ENCODE results near the gene PEDS1. TPM values are rescaled to one million over a fixed set of nuclear protein-coding genes. Genes with fewer than 3 reads are reported as not detected.

Gene PEDS1
- total and polyA plus RNA-seq, 10 of the 15 experiments (the other 5 are each of a cell fraction or from before 2014, with no cell fraction given) = 1.7 to 25.6 (median 16.8) TPM

- ChIA-PET RAD21 (ENCODE audit: unreplicated experiment) (interaction anchor here (1.0 kb wide), 1 partner anchor 29 kb away, joined by 3 read pairs; no protein-coding TSS in a partner anchor), POLR2A (interaction anchor here (0.8 to 2.2 kb wide), 3 partner anchors 10 to 22 kb away, joined by 3 to 9 read pairs (median 4); partner anchors contain the start of gene PEDS1), CTCF (interaction anchor here (0.7 kb wide), 2 partner anchors 24 to 213 kb away, joined by 3 read pairs; no protein-coding TSS in a partner anchor), SMC1A (ENCODE audit: uncharacterized antibody, unreplicated experiment) (interaction anchor here (0.8 to 1.1 kb wide), 5 partner anchors 16 to 73 kb away, joined by 3 to 4 read pairs (median 3); no protein-coding TSS in a partner anchor)
- Histone ChIP-seq H4K20me1 (ENCODE audit: control insufficient read depth, insufficient read depth) (no peaks in the 10 kb centered on the region), H3K9me3 (replicated peaks; ENCODE audit: control insufficient read depth, insufficient read depth, low read length) (no peaks in the 10 kb centered on the region), H3K4me2 (ENCODE audit: control insufficient read depth, insufficient read depth) (no peak overlapping the region), H3K9ac (ENCODE audit: control insufficient read depth, insufficient read depth, low read length) (no peak overlapping the region), H3K4me1 (ENCODE audit: control insufficient read depth, insufficient read depth, low read length) (peaks cover 15% of the 10 kb centered on the region), H3K27me3 (replicated peaks in 1 of 2; ENCODE audit: control insufficient read depth in 2 of 2, insufficient read depth in 2 of 2, low read length in 1 of 2) (no peaks in the 10 kb centered on the region), H3K79me2 (ENCODE audit: control insufficient read depth, insufficient read depth, low read length) (peaks cover 26% of the 10 kb centered on the region), H3K36me3 (ENCODE audit: control insufficient read depth in 2 of 2, insufficient read depth in 2 of 2, low read length in 1 of 2) (peaks cover 4 to 17% of the 10 kb centered on the region in 2 experiments), H2AFZ (ENCODE audit: control insufficient read depth, low read depth, low read length) (no peak overlapping the region), H3K27ac (ENCODE audit: control insufficient read depth, insufficient read depth) (no peak overlapping the region), H3K4me3 (no peak overlapping the region)
- no peak for DNase-seq (ENCODE audit: low read depth, low spot score)
- FAIRE-seq = no peak
- 78% methylated on average over 4 of the region's 4 CpGs for WGBS (ENCODE audit: insufficient coverage, insufficient replicate concordance, low lambda C conversion rate, missing lambda C conversion rate)
- TF ChIP-seq ELK1 (IDR thresholded peaks at IDR 0.05; ENCODE audit: low read depth, low read length) (no peak), RAD51 (IDR thresholded peaks at IDR 0.05) (no peak), IRF3 (IDR thresholded peaks at IDR 0.05) (no peak), JUNB (IDR thresholded peaks at IDR 0.05) (no peak), EP300 (IDR thresholded peaks at IDR 0.05; ENCODE audit: borderline replicate concordance in 1 of 2, control insufficient read depth in 1 of 2, low read depth in 2 of 2, low read length in 2 of 2) (no peak)
- ATAC-seq = no peak
- intact Hi-C loops (cut with micrococcal nuclease; ENCODE audit: unreplicated experiment) = no loop called here
- no TSS peak for BruUV-seq (replicated peaks)
- in situ Hi-C loops (cut with MboI) = no loop called here
Measured at GRCh38 chr20:50144362-50144761, 9.2 kb downstream of the PEDS1 start.

Data from GM12878 (cell line).